HK-2 (cell line): Measurements from ENCODE around the gene CRYBG1.

Experiments used
- DNase-seq: peaks from one replicate; pipeline ENCODE4 v3.0.0-alpha.2; 2018; ENCODE audit not compliant: unreplicated experiment

Gene CRYBG1, protein sequence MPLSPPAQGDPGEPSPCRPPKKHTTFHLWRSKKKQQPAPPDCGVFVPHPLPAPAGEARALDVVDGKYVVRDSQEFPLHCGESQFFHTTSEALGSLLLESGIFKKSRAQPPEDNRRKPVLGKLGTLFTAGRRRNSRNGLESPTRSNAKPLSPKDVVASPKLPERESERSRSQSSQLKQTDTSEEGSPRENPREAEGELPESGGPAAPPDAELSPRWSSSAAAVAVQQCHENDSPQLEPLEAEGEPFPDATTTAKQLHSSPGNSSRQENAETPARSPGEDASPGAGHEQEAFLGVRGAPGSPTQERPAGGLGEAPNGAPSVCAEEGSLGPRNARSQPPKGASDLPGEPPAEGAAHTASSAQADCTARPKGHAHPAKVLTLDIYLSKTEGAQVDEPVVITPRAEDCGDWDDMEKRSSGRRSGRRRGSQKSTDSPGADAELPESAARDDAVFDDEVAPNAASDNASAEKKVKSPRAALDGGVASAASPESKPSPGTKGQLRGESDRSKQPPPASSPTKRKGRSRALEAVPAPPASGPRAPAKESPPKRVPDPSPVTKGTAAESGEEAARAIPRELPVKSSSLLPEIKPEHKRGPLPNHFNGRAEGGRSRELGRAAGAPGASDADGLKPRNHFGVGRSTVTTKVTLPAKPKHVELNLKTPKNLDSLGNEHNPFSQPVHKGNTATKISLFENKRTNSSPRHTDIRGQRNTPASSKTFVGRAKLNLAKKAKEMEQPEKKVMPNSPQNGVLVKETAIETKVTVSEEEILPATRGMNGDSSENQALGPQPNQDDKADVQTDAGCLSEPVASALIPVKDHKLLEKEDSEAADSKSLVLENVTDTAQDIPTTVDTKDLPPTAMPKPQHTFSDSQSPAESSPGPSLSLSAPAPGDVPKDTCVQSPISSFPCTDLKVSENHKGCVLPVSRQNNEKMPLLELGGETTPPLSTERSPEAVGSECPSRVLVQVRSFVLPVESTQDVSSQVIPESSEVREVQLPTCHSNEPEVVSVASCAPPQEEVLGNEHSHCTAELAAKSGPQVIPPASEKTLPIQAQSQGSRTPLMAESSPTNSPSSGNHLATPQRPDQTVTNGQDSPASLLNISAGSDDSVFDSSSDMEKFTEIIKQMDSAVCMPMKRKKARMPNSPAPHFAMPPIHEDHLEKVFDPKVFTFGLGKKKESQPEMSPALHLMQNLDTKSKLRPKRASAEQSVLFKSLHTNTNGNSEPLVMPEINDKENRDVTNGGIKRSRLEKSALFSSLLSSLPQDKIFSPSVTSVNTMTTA (N-terminal part only)

DNA sequence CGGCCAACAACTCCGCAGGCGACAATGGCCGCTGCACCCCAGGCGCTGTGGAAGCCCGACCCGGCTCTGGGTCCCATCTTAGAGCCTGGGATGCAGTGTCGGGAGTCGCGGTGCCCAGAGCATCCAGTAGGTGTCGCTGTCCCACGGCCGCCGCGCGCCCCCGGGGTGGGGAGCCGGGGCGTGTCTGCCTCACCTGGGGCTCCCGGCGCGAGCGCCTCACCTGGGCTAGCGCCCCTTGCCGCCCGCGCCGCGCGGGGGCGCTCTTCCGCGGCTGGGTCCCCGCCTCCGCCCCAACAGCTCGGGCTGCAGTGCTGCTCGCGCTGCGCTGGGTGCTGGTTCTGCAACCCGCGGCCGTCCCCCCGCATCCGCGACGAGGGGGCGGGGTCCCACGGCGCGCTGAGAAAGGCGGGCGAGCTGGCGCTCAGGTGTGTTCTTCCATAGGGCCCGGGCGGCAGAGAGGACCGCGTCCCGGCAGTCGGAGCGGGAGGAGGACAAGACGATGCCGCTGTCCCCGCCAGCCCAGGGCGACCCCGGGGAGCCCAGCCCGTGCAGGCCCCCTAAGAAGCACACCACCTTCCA, at the start of gene CRYBG1:
Gene CRYBG1, plus strand, starts transcription at position 308 of the 579 bp plus-strand sequence. Its CDS starts 192 bp downstream, at position 500.
- peak; percentile 76 for DNase-seq

DNA sequence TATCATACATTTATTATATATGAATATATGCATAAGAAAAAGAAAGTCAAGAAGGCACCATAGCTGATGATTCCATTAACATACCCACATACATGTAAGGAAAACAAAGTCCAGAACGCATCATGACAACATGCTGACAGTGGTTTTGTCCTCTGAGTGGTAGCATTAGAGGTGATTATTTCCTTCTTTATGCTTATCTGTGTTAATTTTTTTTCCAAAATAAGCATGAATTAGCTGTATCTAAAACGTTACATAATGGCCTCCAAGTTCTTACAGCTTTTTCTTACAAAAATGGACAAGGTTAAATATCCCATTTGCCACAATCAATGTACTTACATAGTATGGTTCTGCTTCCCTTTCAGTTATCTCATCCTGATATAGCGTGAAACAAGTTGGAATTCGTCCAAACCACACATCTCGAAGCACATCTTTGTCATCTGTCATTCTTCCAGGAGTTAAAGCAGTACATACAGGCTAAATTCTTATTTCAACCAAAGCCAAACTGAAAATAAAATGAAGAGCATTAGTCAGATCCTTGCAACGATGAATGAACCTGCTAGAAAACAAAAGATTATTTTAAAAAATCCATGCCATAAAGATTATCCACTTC, 44.6 kb upstream of the CRYBG1 start:
- no peak for DNase-seq

DNA sequence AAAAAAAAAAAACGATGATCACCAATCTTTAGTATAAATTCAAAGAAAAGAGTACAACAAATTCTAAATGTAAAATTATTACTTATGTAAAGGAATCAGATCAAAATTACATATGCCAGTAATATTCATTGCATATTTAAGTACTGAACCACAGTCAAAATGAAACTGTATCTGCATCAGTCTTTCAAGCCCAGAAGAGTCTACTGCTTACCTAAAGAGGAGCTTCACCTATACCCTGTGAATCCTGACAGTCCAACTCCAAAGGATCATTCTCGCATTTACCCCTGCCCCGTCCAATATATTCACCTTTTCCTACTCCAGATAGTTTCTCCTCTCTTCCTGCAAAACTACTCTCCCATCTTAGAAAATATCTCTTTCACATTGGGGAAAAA, 44.1 kb upstream of the CRYBG1 start:
- no peak for DNase-seq

DNA sequence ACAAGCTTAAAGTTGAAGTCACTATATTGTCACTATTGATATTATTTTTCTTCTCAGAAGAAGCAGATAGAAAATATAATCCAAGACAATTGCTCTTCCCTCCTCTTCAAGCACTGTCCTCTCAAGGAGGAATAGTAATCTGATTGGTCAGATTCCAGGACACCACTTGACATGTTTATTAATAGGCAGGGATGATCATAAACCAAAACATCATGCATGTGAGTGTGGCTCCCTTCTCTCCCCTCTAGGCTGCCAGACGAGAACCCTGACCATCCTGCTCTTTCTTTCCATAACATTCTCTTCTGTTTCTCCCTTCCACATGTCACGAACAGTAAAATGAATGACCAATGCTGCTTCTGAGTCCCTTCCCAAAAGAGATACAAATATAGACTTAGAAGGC, 42.5 kb upstream of the CRYBG1 start:
- DNase-seq = no peak

DNA sequence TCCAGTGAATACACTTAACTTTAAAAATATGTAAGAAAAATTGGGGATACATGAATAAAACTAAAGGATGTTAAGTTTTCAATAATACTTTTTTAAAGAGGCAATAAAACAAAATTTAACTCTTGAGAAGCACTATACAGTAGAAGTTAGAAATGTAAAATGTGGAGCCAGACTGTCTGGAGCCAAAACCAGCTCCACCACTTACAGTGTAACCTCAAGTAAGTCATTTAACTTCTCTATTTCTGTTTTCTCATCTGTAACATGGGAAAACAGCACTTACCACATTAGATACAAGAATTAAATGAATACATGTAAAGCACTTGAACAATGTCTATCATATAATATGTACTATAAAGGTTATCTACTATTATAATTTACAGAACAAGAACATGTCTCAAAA, 41.7 kb upstream of the CRYBG1 start:
- DNase-seq = no peak

DNA sequence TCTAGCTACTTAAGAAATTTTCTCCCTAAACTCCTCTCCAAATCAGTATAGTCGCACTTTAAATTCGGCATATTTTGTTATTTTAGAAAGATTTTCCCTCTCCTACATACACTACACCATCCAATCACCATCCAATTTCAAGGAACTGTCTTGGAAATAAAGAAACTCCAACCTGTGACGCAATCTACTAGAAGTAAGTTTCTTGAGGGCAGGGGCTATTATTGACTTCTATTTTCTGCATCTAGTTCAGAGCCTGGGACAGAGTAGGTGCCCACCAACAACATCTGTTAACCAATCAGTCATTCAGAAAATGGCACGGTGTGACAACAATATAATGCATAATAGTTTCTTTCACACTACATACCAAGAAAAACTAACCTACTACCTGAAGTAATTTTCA, 38.6 kb upstream of the CRYBG1 start:
- no peak for DNase-seq

DNA sequence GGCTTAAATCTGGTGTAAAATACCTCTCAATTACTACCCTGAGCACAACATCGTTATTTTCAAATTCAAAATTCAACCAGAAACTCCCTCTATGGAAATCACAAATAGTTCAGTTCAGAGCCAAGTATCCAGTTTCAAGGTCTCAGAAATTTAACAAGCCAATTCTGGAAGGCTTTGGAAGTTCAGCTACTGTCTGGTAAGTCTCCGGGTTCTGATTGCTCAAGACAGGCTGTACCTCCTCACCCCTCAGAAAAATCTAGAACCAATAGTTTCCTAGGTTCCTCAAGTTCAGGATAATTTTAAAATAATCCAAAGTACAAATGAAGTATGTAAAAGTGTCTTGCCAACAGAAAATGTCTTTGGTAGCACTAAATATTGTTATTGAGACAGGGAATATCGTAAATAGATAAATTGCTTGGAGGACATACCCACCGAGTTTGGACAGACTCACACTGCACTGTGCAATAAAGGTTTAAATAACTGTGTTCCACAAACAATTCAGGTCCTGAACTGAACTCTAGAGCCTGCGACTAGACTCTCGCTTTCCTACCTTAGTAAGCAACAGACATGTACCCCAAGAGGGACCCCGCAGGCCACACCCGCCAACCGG, 35.7 kb upstream of the CRYBG1 start:
- DNase-seq = no peak

DNA sequence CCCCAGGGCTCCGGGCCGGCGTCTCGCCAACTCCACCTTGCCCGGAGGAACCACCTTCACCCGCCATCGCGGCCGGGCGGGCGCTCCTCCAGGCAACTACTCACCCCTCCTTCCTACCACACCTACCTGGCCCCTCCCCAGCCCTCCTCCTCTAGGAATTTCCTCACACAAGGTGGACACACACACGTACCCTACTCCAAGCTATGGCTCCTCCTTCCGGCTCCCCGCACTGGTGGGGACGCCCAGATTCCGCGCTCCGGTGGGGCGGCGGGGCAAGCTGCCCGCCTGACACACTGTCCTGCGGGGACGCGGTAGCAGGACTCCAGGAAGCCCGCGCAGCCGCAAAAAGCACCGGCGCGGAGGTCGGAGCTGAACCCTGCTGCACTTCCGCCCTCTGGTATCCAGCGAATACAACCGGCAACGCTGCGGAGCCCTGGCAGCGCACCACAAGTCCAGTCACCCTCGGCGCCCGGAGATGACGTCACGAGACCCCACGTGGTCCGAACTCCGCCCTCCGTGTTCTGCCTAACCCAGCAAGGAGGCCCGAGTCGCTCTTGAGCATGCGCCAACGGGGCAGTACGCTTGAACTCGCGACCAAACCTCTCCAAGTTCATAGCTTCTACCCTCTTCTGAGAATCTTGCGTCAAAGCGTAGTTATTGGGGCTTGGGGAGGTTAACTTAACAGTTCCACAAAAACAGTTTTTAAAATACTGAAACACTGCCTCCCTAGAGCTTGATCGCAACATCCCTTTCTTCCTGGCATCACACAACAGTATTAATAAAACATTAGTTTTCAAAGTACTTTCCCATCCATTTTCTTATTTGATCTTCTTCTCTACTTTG, 35.0 kb upstream of the CRYBG1 start, which contains the start of gene ATG5:
Gene ATG5, minus strand, starts transcription at position 425 of the 843 bp plus-strand sequence. CDS start 9,552 bp downstream, outside the sequence.
- DNase-seq = peak; percentile 99

DNA sequence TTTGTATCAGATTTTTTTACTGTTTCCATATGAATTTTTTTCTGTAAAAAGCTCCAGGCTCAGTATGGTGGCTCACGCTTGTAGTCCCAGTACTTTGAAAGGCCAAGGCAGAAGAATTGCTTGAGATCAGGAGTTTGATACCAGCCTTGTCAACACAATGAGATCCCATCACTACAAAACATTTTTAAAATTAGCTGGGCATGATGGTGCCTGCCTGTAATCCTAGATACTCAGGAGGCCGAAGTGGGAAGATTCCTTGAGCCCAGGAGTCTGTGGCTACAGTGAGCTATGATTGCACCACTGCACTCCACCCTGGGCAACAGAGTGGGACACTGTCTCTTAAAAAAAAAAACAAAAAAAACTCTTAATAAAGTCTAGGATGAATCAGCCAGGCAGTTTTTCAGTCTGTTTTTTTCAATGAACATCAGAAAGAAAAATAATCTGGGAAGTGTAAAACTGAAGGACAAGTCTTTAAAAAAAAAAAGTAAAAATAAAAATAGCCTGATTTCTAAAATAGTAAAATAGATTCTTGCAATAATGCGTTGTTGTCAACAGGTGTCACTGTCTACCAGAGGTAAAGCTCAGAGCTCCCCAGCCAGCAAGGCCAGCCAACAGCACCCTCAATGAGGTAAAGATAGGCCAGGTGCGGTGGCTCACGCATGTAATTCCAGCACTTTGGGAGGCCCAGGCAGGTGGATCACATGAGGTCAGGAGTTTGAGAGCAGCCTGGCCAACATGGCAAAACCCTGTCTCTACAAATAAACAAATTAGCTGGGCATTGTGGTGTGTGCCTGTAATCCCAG, 25.7 kb upstream of the CRYBG1 start:
- DNase-seq = peak; percentile 28

DNA sequence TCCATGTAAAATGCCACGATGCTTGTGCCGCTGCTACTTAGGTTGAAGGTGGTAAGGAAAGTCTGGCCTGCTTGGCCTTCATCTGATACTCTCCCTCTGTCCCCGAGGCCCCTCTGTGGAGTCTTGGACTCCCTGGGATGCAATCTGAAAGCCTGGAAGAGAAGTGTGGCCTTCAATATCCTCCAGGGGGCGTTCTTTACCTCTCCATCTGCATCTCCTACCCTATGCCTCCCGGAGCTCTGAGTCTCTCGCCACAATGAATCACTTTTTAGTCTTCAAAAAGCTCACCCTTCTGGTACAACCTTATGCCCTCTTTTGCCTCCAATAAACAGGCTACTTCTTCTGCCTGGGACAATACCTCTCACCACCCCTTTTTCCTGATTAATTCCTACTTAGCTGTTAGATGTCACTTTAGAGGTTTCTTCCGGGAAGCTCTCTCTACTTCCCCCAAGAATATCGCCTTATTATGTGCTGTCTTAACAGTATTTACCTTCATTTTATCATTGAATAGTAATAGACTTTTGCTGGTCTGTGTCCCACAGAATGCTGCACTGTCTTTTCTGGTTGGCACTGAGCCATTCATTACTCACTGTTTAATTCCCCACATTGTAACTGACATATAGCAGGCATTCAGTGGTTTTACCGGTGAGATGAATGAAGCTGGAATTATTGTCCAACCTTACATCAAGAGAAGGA, 21.0 kb upstream of the CRYBG1 start:
- peak; percentile 67 for DNase-seq

DNA sequence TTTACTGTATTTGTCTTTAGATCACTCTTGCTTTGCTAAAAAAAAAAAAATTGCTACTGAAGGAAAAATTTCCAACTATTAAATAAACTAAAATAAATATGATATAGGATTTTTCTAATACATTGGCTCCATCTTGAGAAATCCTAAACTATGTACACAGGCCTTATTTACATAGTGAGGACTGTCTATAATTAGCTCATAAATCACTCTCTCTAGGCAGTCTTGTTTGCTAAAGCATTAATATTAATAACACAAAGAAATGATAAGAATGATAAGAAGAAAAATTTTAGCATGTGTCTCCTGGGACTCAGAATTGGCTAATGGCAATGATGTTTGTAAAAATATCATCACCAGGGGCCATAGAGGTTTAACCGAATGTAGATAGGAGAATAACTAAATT, 13.3 kb upstream of the CRYBG1 start:
- DNase-seq = no peak

DNA sequence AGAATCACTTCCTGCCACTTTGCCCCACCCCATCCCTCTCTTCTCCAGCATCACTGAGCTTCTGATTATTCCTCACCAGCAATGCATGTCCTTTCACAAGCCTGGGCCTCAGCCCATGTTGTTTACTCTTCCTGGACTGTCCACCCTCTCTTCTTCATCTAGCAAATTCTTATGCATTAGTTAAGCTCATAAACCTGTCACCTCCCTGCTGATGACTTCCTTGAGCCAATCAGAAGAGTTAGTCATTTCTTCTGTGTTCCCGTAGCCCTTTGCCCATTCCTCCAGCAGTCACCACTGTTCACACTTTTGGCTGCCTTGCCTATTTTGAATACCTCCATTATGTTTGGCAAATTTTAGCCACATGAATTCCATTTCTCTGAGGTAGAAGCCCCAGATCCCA, 4.1 kb upstream of the CRYBG1 start:
- DNase-seq = no peak

DNA sequence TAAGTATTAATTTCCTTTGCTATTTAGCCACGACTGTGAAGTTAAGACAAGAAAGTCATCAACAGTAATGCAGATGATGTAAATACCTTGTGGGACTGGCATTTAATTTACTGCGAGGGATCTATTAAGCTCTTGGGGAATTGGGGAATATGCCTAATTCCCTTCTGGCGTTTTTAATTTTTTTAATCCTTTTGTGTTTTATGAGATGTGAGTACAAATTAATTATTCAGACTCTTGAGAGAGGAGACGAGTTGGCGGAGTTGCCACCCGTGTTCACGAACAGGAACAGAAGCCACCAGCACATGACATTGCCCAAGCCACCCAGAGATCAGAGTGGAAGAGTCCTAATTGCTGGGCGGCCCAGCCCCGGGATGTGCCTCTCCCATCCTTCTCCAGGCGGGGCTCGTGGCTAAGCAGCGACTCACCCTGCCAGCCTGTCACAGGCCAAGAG, 533 bp upstream of the CRYBG1 start:
- DNase-seq = no peak

DNA sequence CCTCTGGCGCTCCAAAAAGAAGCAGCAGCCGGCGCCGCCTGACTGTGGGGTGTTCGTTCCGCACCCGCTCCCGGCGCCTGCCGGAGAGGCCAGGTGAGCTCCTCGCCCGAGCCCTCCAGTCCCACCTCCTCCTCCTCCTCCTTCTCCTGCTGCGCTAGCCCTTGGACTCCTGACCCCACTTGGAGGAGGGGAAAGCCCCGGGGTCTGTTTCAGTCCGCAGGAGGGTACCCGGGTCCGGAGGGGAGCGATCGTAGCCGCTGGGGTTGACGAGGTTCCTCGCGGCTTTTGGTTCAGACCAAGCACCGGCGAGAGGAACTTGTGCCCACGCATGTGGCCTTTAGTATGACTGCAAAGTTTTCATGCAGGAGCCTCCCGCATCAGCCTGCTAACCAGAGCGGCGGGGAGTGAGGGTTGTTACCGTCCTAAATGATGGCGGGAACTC, 493 bp downstream of the CRYBG1 start:
- DNase-seq = no peak

DNA sequence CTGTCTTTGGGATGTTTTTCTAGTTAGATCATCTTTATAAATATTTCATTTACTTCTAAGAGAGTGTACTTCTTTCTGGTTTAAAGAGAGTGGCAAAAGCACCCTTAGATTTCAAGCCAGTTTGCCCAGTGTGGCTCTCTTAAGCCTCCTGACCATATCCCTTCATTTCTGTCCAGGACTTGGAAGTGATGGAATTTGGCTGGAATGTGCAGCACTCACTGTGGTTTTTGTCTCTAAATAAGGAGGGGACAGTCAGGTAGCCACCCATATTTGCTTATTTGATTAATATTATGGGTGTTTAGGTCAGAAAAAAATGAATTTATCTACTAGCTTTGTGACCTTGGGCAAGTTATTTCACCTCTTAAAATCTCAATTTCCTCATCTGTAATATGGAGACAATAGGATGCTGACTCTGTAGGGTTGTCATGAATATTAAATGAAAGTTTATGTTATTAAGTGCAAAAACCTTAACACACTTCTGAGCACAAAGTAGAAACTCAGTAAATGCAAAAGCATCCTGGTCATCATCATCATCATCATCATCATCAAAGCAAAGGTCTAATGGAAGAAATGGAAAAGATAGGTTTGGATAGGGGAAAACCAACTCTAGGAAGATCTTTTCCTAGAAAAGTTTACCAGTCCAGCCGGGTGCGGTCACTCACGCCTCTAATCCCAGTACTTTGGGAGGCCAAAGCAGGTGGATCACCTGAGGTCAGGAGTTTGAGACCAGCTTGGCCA, 3.1 kb downstream of the CRYBG1 start:
- no peak for DNase-seq

DNA sequence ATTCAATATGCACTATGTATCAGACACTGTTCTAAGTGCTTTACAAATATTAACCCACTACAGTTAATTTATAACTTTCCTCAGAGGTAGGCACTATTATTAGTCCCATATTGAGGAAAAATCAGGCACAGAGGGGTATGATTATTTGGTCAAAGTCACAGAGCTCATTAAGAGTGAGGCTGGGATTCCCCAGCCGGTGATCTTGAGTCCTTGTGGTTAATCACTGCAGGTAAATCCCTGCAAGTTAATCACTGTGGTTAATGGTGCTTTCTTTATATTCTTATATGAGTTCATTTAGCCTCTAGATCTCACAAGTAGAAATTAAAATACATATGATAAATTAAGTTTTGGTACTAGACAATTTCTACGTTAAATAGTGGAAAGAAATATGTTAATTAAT, 9.2 kb downstream of the CRYBG1 start:
- DNase-seq = no peak

DNA sequence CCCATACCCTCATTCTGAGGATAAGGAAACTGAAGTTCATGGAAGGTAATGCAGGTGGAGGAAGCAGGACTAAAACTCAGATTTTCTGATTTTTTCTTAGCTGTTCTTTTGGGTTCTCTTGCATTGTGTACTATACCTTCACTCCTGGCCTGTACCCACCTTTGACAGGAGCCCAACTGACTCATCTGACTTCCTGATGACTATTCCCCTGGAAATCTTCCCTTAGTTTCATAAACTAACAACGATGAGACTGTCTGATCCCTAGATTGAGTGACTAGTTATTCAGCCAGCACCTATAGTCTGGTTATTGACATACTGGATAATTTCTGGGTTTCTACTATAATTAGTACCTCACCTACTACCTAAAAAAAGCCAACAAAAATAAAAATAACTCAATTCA, 10.1 kb downstream of the CRYBG1 start:
- no peak for DNase-seq
